GM23338 (cell line): ENCODE results near the gene PDE5A. TPM values are rescaled to one million over a fixed set of nuclear protein-coding genes. Genes with fewer than 3 reads are reported as not detected.

Experiments
- ATAC-seq: fragments of 200-7000 bp; cut with Tn5 transposase; 3 replicates; pipeline ENCODE4 v1.9.1; 2020
- DNase-seq: peaks from one replicate; pipeline ENCODE4 v3.0.0-alpha.2; 2015; ENCODE audit warnings: low spot score
- H2AFZ ChIP-seq: fragments of 200-600 bp; sonication (generic); 2 replicates; pipeline ENCODE4 v1.8.0; 2016; ENCODE audit warnings: antibody characterized with exemption, mild to moderate bottlenecking, moderate library complexity
- H3F3A ChIP-seq: fragments of 200-600 bp; sonication (generic); replicated peaks from 2 replicates; pipeline ENCODE4 v1.8.0; 2017; ENCODE audit warnings: antibody characterized with exemption, mixed run types, low read depth
- H3K27ac ChIP-seq: fragments of 200-600 bp; sonication (generic); 2 replicates; pipeline ENCODE4 v1.6.1; 2016; ENCODE audit warnings: low read depth
- H3K27me3 ChIP-seq: fragments of 200-600 bp; sonication (generic); 2 replicates; pipeline ENCODE4 v1.8.0; 2016; ENCODE audit warnings: mild to moderate bottlenecking, mixed run types, moderate library complexity; ENCODE audit not compliant: insufficient read depth
- H3K36me3 ChIP-seq: fragments of 200-600 bp; sonication (generic); 2 replicates; pipeline ENCODE4 v1.8.0; 2016; ENCODE audit warnings: mild to moderate bottlenecking; ENCODE audit not compliant: insufficient read depth
- H3K4me1 ChIP-seq: fragments of 200-600 bp; sonication (generic); 2 replicates; pipeline ENCODE4 v1.8.0; 2016; ENCODE audit warnings: mild to moderate bottlenecking, moderate library complexity; ENCODE audit not compliant: insufficient read depth
- H3K4me2 ChIP-seq: fragments of 200-600 bp; sonication (generic); 2 replicates; pipeline ENCODE4 v1.7.1; 2017; ENCODE audit warnings: mixed run types
- H3K4me3 ChIP-seq: fragments of 200-600 bp; sonication (generic); 2 replicates; pipeline ENCODE4 v1.6.1; 2016; ENCODE audit warnings: mixed run types
- H3K79me2 ChIP-seq: fragments of 200-600 bp; sonication (generic); replicated peaks from 2 replicates; pipeline ENCODE4 v1.8.0; 2017; ENCODE audit warnings: mild to moderate bottlenecking; ENCODE audit not compliant: insufficient read depth
- H3K9me2 ChIP-seq: fragments of 200-600 bp; sonication (generic); 2 replicates; pipeline ENCODE4 v1.8.0; 2017; ENCODE audit not compliant: insufficient read depth
- H4K20me1 ChIP-seq: fragments of 200-600 bp; sonication (generic); replicated peaks from 2 replicates; pipeline ENCODE4 v1.8.0; 2017; ENCODE audit warnings: mild to moderate bottlenecking; ENCODE audit not compliant: insufficient read depth
- H3K27ac Mint-ChIP-seq: 2 replicates; pipeline ENCODE4 v1.8.0; 2020; ENCODE audit warnings: inconsistent platforms, mild to moderate bottlenecking, moderate library complexity, mixed read lengths
- H3K27me3 Mint-ChIP-seq: 3 replicates; pipeline ENCODE4 v1.8.0; 2022; ENCODE audit warnings: low read depth, mild to moderate bottlenecking, moderate library complexity, mixed read lengths, inconsistent platforms; ENCODE audit not compliant: insufficient read depth, poor library complexity
- H3K36me3 Mint-ChIP-seq: 3 replicates; pipeline ENCODE4 v1.8.0; 2021; ENCODE audit warnings: low read depth, mild to moderate bottlenecking, inconsistent platforms, moderate library complexity, mixed read lengths
- H3K4me1 Mint-ChIP-seq: 3 replicates; pipeline ENCODE4 v1.8.0; 2020; ENCODE audit warnings: mild to moderate bottlenecking, inconsistent platforms, mixed read lengths
- H3K4me3 Mint-ChIP-seq: 3 replicates; pipeline ENCODE4 v1.8.0; 2021; ENCODE audit warnings: moderate library complexity, mild to moderate bottlenecking, inconsistent platforms, mixed read lengths
- H3K9me3 Mint-ChIP-seq: 3 replicates; pipeline ENCODE4 v1.8.0; 2020; ENCODE audit warnings: moderate library complexity, mild to moderate bottlenecking, inconsistent platforms, mixed read lengths
- EZH2phosphoT487 ChIP-seq: fragments of 200-600 bp; sonication (generic); IDR thresholded peaks from one replicate; pipeline ENCODE4 v1.8.1; 2018; ENCODE audit warnings: antibody characterized with exemption; ENCODE audit not compliant: unreplicated experiment
- JUNB ChIP-seq: IDR thresholded peaks from one replicate; pipeline ENCODE4 v1.6.1; 2016; ENCODE audit warnings: antibody characterized with exemption; ENCODE audit not compliant: unreplicated experiment
- STAT1 ChIP-seq: IDR thresholded peaks from one replicate; pipeline ENCODE4 v1.6.1; 2016; ENCODE audit warnings: antibody characterized with exemption; ENCODE audit not compliant: unreplicated experiment
- polyA plus RNA-seq: library from polyadenylated mRNA; unstranded; fragments of >200 nt; fragmentation: Nextera tagmentation; extraction: Ambion mirVana; gene quantifications from 2 replicates; pipeline ENCODE4 v1.2.1, GENCODE V29; 2016
- total RNA-seq: library from RNA; depleted of rRNA; stranded (reverse); fragments of >200 nt; shearing (Covaris generic); gene quantifications from 2 replicates; pipeline ENCODE4 v1.2.3, GENCODE V29; 2014
- TF ChIP-seq, protein P1 (sequence below): IDR thresholded peaks from 2 replicates; pipeline ENCODE4 v1.6.1; 2016; ENCODE audit warnings: antibody characterized with exemption
- TF ChIP-seq, protein P2 (sequence below): fragments of 250-450 bp; sonication (Bioruptor Pico); IDR thresholded peaks from 2 replicates; pipeline ENCODE4 v1.5.0; 2020; ENCODE audit warnings: mild to moderate bottlenecking, moderate library complexity

The PDE5A gene
- total and polyA plus RNA-seq, 2 experiments from 2014 or later = 15.0 to 22.6 TPM

DNA sequence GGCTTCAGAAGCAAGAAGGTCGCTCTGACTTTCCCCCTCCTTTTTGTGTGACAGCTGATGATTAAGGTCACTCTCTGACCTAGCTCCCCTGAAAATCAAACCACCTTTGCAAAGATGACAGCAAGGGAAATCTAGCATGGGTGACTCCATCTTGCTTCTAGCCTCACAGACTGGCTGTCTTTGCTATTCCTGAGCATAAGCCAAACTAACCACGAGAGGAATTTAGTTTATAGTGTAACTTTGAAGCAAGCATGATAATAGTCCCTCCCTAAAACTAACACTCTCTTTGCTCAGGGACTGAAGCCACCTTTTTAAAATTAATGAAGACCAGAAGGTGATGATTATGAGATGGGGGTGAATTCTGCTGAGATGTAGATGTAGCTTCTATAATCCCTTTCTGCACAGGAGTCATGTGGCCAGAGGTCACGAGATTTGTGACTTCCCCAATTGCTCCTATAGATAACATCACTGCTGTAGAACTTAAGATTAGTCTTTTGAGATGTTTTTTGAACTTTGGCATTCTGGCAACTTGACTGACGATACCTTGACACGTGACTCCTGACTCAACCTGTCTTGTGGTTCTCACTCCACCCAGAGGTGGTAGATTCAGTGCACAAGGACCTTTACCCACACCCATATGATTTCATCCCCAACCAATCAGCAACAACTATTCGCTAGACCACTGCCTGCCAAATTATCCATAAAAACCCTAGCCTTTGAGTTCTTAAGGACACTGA is 14.9 kb upstream of the PDE5A start:
- TF ChIP-seq, protein P1, sequence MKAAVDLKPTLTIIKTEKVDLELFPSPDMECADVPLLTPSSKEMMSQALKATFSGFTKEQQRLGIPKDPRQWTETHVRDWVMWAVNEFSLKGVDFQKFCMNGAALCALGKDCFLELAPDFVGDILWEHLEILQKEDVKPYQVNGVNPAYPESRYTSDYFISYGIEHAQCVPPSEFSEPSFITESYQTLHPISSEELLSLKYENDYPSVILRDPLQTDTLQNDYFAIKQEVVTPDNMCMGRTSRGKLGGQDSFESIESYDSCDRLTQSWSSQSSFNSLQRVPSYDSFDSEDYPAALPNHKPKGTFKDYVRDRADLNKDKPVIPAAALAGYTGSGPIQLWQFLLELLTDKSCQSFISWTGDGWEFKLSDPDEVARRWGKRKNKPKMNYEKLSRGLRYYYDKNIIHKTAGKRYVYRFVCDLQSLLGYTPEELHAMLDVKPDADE = no peak
- TF ChIP-seq JUNB (no peak), STAT1 (no peak), EZH2phosphoT487 (no peak)
- TF ChIP-seq, protein P2, sequence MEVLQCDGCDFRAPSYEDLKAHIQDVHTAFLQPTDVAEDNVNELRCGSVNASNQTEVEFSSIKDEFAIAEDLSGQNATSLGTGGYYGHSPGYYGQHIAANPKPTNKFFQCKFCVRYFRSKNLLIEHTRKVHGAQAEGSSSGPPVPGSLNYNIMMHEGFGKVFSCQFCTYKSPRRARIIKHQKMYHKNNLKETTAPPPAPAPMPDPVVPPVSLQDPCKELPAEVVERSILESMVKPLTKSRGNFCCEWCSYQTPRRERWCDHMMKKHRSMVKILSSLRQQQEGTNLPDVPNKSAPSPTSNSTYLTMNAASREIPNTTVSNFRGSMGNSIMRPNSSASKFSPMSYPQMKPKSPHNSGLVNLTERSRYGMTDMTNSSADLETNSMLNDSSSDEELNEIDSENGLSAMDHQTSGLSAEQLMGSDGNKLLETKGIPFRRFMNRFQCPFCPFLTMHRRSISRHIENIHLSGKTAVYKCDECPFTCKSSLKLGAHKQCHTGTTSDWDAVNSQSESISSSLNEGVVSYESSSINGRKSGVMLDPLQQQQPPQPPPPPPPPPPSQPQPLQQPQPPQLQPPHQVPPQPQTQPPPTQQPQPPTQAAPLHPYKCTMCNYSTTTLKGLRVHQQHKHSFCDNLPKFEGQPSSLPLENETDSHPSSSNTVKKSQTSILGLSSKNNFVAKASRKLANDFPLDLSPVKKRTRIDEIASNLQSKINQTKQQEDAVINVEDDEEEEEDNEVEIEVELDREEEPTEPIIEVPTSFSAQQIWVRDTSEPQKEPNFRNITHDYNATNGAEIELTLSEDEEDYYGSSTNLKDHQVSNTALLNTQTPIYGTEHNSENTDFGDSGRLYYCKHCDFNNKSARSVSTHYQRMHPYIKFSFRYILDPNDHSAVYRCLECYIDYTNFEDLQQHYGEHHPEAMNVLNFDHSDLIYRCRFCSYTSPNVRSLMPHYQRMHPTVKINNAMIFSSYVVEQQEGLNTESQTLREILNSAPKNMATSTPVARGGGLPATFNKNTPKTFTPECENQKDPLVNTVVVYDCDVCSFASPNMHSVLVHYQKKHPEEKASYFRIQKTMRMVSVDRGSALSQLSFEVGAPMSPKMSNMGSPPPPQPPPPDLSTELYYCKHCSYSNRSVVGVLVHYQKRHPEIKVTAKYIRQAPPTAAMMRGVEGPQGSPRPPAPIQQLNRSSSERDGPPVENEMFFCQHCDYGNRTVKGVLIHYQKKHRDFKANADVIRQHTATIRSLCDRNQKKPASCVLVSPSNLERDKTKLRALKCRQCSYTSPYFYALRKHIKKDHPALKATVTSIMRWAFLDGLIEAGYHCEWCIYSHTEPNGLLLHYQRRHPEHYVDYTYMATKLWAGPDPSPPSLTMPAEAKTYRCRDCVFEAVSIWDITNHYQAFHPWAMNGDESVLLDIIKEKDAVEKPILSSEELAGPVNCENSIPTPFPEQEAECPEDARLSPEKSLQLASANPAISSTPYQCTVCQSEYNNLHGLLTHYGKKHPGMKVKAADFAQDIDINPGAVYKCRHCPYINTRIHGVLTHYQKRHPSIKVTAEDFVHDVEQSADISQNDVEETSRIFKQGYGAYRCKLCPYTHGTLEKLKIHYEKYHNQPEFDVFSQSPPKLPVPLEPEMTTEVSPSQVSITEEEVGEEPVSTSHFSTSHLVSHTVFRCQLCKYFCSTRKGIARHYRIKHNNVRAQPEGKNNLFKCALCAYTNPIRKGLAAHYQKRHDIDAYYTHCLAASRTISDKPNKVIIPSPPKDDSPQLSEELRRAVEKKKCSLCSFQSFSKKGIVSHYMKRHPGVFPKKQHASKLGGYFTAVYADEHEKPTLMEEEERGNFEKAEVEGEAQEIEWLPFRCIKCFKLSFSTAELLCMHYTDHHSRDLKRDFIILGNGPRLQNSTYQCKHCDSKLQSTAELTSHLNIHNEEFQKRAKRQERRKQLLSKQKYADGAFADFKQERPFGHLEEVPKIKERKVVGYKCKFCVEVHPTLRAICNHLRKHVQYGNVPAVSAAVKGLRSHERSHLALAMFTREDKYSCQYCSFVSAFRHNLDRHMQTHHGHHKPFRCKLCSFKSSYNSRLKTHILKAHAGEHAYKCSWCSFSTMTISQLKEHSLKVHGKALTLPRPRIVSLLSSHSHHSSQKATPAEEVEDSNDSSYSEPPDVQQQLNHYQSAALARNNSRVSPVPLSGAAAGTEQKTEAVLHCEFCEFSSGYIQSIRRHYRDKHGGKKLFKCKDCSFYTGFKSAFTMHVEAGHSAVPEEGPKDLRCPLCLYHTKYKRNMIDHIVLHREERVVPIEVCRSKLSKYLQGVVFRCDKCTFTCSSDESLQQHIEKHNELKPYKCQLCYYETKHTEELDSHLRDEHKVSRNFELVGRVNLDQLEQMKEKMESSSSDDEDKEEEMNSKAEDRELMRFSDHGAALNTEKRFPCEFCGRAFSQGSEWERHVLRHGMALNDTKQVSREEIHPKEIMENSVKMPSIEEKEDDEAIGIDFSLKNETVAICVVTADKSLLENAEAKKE = no peak
- H3K4me3 ChIP-seq = no peak overlapping the region
- DNase-seq = no peak
- H3K27ac Mint-ChIP-seq = no peak overlapping the region
- no peaks in the 10 kb centered on the region for H3K79me2 ChIP-seq
- no peaks in the 10 kb centered on the region for H4K20me1 ChIP-seq
- H3K27me3 ChIP-seq = no peaks in the 10 kb centered on the region
- H2AFZ ChIP-seq = peak overlapping the region; percentile 18; the same call in 1 of the 2 replicates
- H3K27me3 Mint-ChIP-seq = no peaks in the 10 kb centered on the region
- no peak for ATAC-seq
- no peak overlapping the region for H3K4me2 ChIP-seq
- H3F3A ChIP-seq = no peaks in the 10 kb centered on the region
- no peaks in the 10 kb centered on the region for H3K36me3 ChIP-seq
- no peaks in the 10 kb centered on the region for H3K4me1 Mint-ChIP-seq
- H3K9me2 ChIP-seq = peaks cover 8% of the 10 kb centered on the region
- H3K4me1 ChIP-seq = no peaks in the 10 kb centered on the region
- H3K27ac ChIP-seq = no peak overlapping the region
- H3K36me3 Mint-ChIP-seq = no peaks in the 10 kb centered on the region
- H3K9me3 Mint-ChIP-seq = no peaks in the 10 kb centered on the region
- H3K4me3 Mint-ChIP-seq = no peak overlapping the region
